CD1c-positive myeloid dendritic cell (primary cell): Measurements from ENCODE around the gene HNRNPU.
"Not testable (repeated sequence)": the region's sequence is repeated elsewhere in the genome, so short reads cannot be mapped to it uniquely, and the experiment has no call there.

Experiments used
- DNase-seq: peaks from one replicate; pipeline ENCODE4 v3.0.0-alpha.2; 2016; ENCODE audit errors: extremely low spot score

HNRNPU gene

GRCh38 chr1:244840219-244840794, 24.0 kb downstream of the HNRNPU start:
- no peak for DNase-seq

GRCh38 chr1:244839656-244840055, 24.7 kb downstream of the HNRNPU start:
- no peak for DNase-seq

- DNase-seq = no peak
Measured at GRCh38 chr1:244837597-244838258, 26.6 kb downstream of the HNRNPU start.

- no peak for DNase-seq
Measured at GRCh38 chr1:244836584-244836983, 27.8 kb downstream of the HNRNPU start.

- DNase-seq = no peak
Measured at GRCh38 chr1:244836135-244836521, 28.2 kb downstream of the HNRNPU start.

- DNase-seq = peak; percentile 96
Measured at GRCh38 chr1:244835276-244836134, 28.8 kb downstream of the HNRNPU start, which contains the start of gene COX20. TSS of gene COX20 (plus strand) at chr1:244835658. CDS start at chr1:244835715, 57 bp downstream.

- DNase-seq = peak; percentile 98
Measured at GRCh38 chr1:244834543-244835275, 29.6 kb downstream of the HNRNPU start.

GRCh38 chr1:244833734-244834542, 30.4 kb downstream of the HNRNPU start:
- peak; percentile 81 for DNase-seq

- not testable (repeated sequence) for DNase-seq
Measured at GRCh38 chr1:244833260-244833659, 31.1 kb downstream of the HNRNPU start.

GRCh38 chr1:244830639-244831038, 33.7 kb downstream of the HNRNPU start:
- DNase-seq = no peak

GRCh38 chr1:244826712-244827111, 37.6 kb downstream of the HNRNPU start:
- DNase-seq = no peak

- no peak for DNase-seq
Measured at GRCh38 chr1:244822878-244823277, 41.5 kb downstream of the HNRNPU start.

- no peak for DNase-seq
Measured at GRCh38 chr1:244821134-244821533, 43.2 kb downstream of the HNRNPU start.

- DNase-seq = no peak
Measured at GRCh38 chr1:244820131-244820530, 44.2 kb downstream of the HNRNPU start.

- no peak for DNase-seq
Measured at GRCh38 chr1:244817415-244817894, 46.9 kb downstream of the HNRNPU start.

GRCh38 chr1:244815600-244816099, 48.7 kb downstream of the HNRNPU start:
- peak; percentile 87 for DNase-seq

GRCh38 chr1:244813327-244813726, 51.0 kb downstream of the HNRNPU start:
- DNase-seq = no peak

GRCh38 chr1:244810221-244810620, 54.1 kb downstream of the HNRNPU start:
- DNase-seq = no peak

GRCh38 chr1:244807138-244807537, 57.2 kb downstream of the HNRNPU start:
- DNase-seq = no peak

GRCh38 chr1:244804841-244805240, 59.5 kb downstream of the HNRNPU start:
- DNase-seq = no peak
